T-helper 9 cell (primary cell): ENCODE results near the gene CENPX.
A peak's percentile ranks its signal among the peaks of the same experiment; 100 is the strongest.

ENCODE experiments used
- DNase-seq: peaks from one replicate; pipeline ENCODE4 v3.0.0-alpha.2; 2020
- total RNA-seq, 2 donors: gene quantifications; one replicate each; lab custom pipeline; 2026; lab: John Stamatoyannopoulos, UW

Gene CENPX
- 9.7 to 14.3 reads per million in 2 donors for total RNA-seq

- no peak for DNase-seq
These were observed at the start of gene CENPX for GRCh38 chr17:82022310-82022980. Gene CENPX, minus strand, starts transcription at chr17:82022878. Its CDS starts 17 bp downstream, at chr17:82022861.

GRCh38 chr17:82070611-82071010 lies 47.9 kb upstream of the CENPX start:
- no peak for DNase-seq

- peak; percentile 65 for DNase-seq
These were observed 43.1 kb upstream of the CENPX start, which contains the start of gene DUS1L for GRCh38 chr17:82065638-82066303. Gene DUS1L, minus strand, starts transcription at chr17:82065804. Its CDS starts 745 bp downstream, at chr17:82065059.

GRCh38 chr17:82065193-82065637 lies 42.5 kb upstream of the CENPX start:
- no peak for DNase-seq

GRCh38 chr17:82064433-82065192 lies 41.9 kb upstream of the CENPX start:
- DNase-seq, result no peak

- no peak for DNase-seq
These were observed 41.0 kb upstream of the CENPX start for GRCh38 chr17:82063424-82064415.

- no peak for DNase-seq
These were observed 40.3 kb upstream of the CENPX start for GRCh38 chr17:82062984-82063368.

- DNase-seq, result no peak
These were observed 39.7 kb upstream of the CENPX start for GRCh38 chr17:82062076-82062983.

- no peak for DNase-seq
These were observed 38.6 kb upstream of the CENPX start for GRCh38 chr17:82061047-82061925.

- no peak for DNase-seq
These were observed 37.9 kb upstream of the CENPX start for GRCh38 chr17:82060614-82061013.

GRCh38 chr17:82060001-82060380 lies 37.3 kb upstream of the CENPX start:
- DNase-seq, result no peak

GRCh38 chr17:82059272-82060000 lies 36.8 kb upstream of the CENPX start:
- no peak for DNase-seq

GRCh38 chr17:82058855-82059249 lies 36.2 kb upstream of the CENPX start:
- DNase-seq, result no peak

- DNase-seq, result no peak
These were observed 35.7 kb upstream of the CENPX start for GRCh38 chr17:82058230-82058854.

- no peak for DNase-seq
These were observed 34.3 kb upstream of the CENPX start for GRCh38 chr17:82056729-82057621.

GRCh38 chr17:82055965-82056728 lies 33.5 kb upstream of the CENPX start:
- DNase-seq, result no peak
